Epithelial cell of esophagus (primary cell): ENCODE measurements around the gene EVI5L.

Source experiments
- DNase-seq: peaks from one replicate; pipeline ENCODE4 v3.0.0; 2010; ENCODE audit warnings: low read depth
- H3K4me3 ChIP-seq: 2 replicates; pipeline ENCODE4 v1.5.1; 2011; ENCODE audit warnings: mild to moderate bottlenecking, low read length, control low read depth
- CTCF ChIP-seq: IDR thresholded peaks from 2 replicates; pipeline ENCODE4 v1.5.1; 2011; ENCODE audit warnings: low read depth, mild to moderate bottlenecking, low read length, control low read depth, inconsistent platforms; ENCODE audit not compliant: insufficient read depth; ENCODE audit errors: missing control alignments

The EVI5L gene

GRCh38 chr19:7829561-7830271 is at the start of gene EVI5L:
Gene EVI5L (plus strand): TSS chr19:7830218. CDS start chr19:7846543, 16,325 bp downstream.
- peak within 1 kb of the TSS; percentile 63 for H3K4me3 ChIP-seq
- peak; percentile 100 for DNase-seq
- no peak for TF ChIP-seq CTCF

DNA sequence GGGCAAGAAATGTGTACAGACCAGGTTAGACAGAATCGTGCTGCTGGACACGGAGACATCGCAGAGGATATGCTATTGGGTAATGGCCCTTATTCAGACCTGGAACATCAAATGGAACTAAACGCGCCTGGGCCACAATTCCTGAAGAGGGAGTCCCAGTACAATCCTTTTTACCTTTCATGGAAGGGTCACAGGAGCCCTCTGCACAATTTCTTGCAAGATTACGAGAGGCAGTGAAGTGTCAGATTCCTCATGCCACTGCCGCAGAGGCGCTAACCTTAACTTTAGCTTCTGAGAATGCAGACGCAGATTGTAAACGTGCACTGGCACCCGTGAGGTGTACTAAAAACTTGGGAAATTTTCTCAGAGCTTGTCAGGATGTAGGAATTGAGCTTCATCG is 48.9 kb upstream of the EVI5L start:
- no peak for TF ChIP-seq CTCF
- no peak overlapping the region for H3K4me3 ChIP-seq
- DNase-seq, result no peak

DNA sequence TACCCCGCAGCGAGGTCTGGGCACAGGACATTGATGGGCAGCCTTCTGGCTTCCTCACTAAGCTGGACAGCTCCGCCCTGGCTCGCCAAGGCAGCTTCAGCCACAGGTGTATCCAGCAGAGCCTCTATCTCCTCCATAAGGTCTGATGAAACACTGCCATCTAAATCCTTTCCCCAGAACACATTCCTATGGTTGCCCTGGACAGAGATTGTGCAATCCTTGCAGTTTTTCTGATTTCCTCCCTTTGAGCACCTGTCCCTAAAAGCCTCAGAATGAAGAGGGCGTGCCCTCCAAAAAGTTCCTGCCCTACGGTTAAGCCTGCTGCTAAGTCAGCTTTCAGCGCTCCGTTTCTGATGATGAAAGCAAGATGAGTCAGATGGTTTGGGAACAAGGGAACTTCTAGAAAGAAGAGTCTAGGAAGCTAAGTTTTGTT is 46.0 kb upstream of the EVI5L start:
- H3K4me3 ChIP-seq, result no peak overlapping the region
- DNase-seq, result peak; percentile 91
- no peak for TF ChIP-seq CTCF

GRCh38 chr19:7784856-7785255 is 45.2 kb upstream of the EVI5L start:
- no peak for DNase-seq
- TF ChIP-seq CTCF, result no peak
- H3K4me3 ChIP-seq, result no peak overlapping the region

DNA sequence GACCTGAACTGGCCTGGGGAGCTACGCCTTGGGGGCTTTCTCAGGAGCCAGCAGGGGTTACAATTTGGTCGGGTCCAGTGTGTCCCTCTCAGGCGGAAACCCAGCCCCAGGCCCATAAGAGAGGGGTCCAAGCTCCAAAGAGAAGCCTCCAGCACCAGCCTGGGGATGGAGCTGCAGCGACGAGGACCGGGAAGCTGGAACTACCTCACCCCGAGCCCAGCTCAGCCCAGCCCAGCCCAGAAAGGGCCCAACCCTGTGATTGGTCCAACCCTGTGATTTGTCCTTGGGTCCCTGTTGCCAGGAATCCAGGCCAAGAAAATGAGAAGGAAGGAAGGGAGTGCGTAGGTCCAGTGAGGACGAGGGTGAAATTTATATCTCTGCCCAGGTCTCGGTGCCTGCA is 42.9 kb upstream of the EVI5L start:
- no peak for DNase-seq
- no peak overlapping the region for H3K4me3 ChIP-seq
- TF ChIP-seq CTCF, result no peak

- DNase-seq, result no peak
- no peak overlapping the region for H3K4me3 ChIP-seq
- TF ChIP-seq CTCF, result no peak
Observed at GRCh38 chr19:7787602-7788177, 42.3 kb upstream of the EVI5L start.
